Measurements from ENCODE around the gene ULK1.
"Not testable (repeated sequence)": the region's sequence is repeated elsewhere in the genome, so short reads cannot be mapped to it uniquely, and the experiment has no call there.

ULK1 gene

DNA sequence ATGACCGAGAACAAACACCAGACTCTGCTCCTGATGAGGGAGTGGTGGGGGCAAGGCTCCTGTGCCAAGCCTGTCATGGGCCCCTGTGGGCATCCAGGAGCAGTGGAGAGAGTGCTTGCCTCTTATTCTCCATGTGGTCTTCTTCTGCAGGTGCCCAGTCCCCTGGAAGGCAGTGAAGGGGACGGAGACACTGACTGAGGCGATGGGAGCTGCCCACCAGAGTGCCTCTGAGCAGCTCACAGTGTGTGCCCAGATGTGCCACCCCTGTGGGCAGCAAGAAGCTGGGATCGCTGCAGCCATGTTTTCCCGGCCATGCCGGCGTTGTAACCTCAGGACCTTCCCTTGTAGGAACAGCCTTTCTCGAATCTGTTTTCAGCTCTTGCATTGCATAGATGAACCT lies 49.0 kb downstream of the ULK1 start:
- no peak for DNase-seq (ENCODE audit: low spot score)

DNA sequence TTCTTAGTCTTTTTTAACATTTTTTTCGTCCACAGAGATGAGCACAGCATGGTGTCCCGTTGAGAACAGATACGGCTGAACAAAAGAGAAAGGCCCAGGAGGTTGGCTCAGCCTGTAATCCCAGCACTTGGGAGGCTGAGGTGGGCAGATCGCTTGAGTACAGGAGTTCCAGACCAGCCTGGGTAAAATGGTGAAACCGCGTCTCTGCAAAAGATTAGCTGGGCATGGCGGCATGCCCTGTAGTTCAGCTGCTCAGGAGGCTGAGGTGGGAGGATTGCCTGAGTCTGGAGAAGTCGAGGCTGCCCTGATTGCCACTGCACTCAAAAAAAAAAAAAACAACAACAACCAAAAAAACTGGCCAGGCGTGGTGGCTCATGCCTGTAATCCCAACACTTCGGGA lies 49.5 kb downstream of the ULK1 start:
- no peak for DNase-seq (ENCODE audit: low spot score)

DNA sequence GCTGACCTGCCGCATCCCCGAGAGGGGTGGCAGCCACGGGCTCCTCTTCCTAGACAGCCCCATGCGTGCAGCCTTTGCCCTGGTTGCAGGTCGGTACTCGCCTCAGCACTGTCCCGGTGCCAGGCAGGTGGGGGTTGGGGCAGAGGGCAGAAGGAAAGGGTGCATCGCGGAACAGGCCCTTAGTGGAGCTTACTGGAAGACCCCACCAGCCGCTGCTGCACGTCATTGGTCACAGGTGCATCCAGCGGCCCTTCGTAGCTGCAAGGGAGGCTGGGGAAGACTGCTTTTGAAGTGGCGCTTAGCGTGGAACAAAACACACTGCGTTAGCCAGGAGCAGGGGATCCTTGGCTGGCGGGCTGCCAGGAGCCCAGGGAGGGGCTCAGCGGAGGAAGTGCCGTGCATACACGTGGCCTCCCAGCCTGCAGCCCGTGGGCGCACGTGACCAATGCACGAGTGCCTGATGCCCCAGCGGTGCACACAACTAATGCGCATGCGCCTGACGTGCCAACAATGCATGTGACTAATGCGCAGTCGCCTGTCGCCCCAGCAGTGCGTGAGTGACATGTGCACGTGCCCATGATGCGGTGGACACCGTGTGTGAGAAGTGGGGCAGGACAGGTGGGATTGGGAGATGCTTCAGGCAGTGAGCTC lies 50.3 kb downstream of the ULK1 start:
- DNase-seq (ENCODE audit: low spot score): no peak

DNA sequence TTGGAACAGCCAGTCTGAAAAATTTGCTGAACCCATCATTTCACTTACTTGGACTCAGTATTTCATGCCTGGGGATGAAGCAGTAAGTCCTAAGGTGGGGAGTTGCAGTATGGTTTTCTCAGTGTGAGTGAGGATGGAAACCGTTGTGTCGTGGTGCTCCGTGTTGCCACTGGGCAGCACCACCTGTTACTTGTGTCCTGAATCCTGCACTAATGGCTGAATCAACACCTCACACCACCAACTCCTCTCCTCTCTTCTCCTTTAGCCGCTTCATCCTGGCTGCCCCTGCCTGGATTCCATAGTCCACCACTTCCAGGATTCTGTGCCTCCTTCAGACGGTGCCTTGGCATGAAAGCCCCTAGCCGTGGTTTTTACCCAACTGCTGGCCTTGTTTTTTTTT lies 52.3 kb downstream of the ULK1 start:
- no peak for DNase-seq (ENCODE audit: low spot score)

DNA sequence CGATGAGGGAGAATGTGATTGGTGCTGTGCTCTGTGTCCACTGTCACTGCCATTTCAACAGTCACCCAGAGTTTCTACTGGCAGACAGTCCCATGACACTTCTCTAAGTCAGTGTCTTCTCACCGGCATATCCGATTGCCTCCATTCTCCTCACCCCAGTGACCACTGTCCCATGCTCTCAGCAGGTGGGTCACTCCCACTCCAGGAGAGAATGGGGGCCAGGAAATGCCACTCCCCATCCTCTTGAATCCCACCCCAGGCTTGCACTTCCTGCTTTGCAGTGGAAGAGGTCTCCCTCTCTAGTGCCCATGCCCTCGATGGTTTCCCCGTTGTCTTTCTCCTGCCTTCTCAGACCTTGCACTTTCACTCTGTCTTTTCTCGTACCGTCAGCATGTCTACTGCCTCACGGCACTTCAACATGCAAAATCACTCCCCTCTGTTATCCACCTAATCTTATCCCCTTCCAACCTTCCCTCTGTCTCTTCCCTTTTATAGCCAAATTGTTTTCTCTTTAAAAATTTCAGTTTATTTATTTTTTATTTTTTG lies 53.1 kb downstream of the ULK1 start:
- no peak for DNase-seq (ENCODE audit: low spot score)

DNA sequence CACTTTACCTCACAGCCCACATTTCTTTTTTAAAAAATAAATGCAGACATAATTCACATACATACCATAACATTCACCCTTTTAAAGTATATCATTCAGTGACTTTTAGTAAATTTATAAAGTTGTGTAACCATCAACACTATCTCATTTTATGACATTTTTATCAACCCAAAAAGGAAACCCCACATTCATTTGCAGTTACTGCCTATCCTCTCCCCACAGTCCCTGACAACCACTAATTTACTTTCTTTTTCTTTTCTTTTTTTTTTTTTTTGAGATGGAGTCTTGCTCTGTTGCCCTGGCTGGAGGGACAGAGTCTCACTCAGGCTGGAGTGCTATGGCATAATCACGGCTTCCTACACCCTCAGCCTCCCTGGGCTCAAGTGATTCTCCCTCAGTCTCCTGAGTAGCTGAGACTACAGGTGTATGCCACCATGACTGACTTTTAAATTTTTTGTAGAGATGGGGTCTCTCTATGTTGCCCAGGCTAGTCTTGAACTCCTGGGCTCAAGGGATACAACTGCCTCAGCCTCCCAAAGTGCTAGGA lies 53.8 kb downstream of the ULK1 start:
- no peak for DNase-seq (ENCODE audit: low spot score)

DNA sequence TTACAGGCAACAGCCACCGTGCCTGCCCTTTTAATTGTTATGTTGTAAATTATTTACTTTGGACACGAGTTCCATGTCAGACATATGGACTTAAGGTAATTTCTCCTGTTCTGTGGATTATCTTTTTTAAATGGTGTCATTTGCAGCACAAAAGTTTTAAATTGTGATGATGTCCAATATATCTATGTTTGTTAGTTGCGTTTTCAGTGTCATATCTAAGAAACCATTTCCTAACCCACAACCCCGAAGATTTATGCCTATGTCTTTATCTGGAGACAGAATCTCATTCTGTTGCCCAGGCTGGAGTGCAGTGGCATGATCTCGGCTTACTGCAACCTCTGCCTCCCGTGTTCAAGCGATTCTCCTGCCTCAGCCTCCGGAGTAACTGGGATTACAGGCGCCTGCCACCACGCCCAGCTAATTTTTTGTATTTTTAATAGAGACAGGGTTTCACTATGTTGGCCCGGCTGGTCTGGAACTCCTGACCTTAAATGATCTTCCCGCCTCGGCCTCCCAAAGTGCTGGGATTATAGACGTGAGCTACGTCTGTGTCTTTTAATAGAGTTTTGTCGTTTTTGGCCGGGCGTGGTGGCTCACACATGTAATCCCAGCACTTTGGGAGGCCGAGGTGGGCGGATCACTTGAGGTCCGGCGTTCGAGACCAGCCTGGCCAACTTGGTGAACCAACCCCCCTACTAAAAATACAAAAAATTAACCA lies 54.5 kb downstream of the ULK1 start:
- DNase-seq (ENCODE audit: low spot score): not testable (repeated sequence)

DNA sequence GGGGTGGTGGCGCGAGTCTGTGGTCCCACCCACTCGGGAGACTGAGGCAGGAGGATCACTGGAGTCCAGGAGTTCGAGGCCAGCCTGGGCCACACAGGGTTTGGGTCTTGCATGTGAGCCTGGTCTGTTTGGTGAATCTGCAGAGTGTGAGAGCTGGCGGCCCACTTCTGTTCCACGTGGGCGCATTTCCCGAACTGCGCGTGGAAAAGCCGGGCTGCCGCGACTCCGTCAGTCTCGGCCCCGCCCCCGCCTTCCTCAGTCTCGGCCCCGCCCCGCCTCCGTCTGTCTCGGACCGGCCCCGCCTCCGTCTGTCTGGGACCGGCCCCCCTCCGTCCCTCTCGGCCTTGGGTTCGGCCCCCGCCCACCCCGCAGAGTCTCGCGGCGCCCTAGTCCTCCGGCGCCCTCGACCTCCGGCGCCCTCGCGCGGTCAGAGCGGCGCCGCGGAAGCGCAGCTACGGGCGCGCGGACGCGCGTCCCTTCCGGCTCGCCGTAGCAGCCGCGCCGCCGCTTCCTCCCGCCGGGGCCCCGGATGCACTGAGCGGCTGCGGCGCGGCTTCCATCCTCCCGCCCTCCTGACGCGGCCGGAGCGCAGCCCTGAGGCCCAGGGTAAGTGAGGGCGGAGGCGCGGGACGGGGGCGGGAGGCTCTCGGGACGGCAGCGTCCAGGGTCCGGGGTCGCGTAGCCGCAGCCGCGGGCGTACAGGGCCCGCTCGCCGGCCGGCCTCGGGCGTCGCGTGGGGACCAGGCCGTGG lies 55.2 kb downstream of the ULK1 start, which contains the start of gene EP400:
Gene EP400, plus strand, starts transcription at position 512 of the 751 bp plus-strand sequence. CDS start 10,678 bp downstream, outside the sequence.
- DNase-seq (ENCODE audit: low spot score): peak; percentile 91

DNA sequence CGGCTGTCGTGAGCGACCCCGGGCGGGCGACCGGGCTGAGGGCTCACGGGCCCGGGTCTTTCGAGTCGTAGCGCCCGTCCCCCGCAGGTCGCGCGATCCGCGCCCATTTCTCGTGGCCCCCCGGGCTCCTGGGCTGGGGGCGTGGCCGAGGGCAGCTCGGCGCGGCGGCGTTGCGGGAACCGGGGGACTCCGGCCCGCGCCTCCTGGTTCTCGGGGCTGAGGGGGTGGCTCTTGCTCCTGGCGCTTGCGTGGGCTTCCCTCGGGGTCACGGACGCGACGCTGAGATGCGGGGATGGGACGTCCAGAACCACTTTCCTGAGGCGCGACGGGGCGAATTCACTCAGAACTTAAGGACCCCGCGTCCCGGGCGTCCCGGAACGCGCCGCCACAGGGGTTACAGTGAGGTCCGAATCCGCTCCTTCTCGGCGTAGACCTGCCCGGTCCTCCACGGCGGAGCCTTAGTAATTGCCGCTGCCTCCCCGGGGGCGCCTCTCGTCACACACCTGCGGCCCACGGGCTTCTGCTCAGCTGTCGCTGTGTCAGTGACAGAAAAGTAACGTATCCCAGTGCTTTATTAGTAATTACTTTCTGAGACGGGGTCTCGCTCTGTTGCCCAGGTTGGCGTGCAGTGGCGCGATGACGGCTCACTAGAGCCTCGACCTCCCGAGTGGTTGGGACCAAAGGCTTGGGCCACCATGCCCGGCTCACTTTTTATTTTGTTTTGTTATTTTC lies 55.9 kb downstream of the ULK1 start:
- DNase-seq (ENCODE audit: low spot score): peak; percentile 26

DNA sequence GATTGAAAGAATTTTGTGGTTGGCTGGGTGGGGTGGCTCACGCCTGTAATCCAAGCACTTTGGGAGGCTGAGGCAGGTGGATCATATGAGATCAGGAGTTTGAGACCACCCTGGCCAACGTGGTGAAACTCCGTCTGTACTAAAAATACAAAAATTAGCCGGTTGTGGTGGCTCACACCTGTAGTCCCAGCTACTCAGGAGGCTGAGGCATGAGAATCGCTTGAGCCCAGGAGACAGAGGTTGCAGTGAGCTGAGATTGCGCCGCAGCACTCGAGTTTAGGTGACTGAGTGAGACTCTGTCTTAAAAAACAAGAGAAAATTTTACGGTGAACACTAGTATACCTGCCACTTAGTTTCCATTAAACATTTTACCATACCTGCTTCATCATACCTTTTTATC lies 59.4 kb downstream of the ULK1 start:
- not testable (repeated sequence) for DNase-seq (ENCODE audit: low spot score)

DNA sequence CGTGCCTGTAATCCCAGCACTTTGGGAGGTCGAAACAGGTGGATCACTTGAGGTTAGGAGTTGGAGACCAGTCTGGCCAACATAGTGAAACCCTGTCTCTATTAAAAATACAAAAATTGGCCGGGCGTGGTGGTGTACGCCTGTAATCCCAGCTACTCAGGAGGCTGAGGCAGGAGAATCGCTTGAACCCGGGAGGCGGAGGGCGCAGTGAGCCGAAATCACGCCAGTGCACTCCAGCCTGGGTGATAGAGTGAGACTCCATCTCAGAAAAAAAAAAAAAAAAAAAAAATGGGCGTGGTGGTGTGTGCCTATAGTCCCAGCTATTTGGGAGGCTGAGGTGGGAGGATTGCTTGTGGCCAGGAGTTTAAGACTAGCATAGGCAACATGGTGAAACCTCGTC lies 60.0 kb downstream of the ULK1 start:
- not testable (repeated sequence) for DNase-seq (ENCODE audit: low spot score)

DNA sequence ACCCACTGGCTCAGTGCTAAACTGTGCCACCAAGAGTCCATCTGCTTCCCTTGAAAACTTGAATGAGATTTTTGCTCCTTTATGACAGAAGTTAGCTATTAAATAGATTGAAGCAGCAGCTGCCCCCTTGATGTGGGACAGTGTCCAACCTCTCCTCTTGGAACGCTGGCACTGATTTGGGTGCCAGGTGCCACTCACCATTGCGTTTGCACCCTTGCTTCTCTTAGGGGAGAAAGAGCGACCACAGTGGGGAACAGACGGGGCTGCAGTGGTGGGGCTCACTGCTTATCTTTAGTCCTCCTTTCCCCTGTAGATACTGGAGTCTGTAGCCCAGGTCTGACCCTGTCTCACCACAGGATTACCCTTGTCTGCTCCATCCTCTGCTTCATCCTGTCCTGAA lies 64.7 kb downstream of the ULK1 start:
- no peak for DNase-seq (ENCODE audit: low spot score)

DNA sequence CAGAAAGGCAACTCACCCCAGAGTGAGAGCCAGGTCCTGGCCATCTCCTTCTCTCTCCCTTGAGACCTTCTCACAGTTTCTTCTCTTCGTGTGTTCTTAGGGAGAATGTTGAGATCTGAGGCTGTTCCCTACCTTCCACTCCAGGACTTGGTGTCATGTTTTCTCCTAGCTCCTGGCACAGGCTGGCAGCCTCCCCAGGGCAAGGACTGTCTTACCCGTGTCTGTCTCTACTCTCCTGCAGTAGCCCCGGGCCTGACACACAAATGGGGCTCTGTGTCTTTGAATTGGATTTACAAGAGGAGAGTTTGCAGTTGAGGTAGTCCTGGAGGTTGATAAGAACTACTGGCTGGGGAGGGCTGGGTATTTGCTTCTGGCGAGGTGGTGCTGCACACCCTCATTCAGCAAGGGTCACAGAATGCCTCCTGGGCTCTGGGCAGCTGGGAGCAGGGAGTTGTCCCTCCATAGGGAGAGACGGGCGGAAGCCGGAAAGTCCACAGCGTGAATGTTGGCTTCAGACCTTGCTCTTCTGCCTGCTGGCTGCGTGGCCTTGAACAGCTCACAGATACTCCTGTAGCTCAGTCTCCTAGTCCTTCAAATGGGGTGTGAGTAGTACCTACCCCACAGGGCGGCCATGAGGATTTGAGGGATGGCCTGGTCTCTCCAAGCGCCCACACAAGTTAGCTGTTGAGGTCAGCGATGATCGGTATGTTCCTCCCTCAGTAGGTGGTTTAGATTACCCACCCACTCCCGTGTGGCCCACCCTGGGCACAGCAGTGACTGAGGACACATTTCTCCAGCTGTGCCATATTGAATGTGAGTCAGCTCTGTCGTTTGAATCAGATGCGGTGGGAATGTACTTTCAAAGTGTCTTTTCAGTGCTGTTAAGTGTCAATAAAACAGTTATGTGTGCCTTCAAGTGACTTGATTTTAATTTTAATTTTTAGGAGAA lies 65.5 kb downstream of the ULK1 start:
- no peak for DNase-seq (ENCODE audit: low spot score)

DNA sequence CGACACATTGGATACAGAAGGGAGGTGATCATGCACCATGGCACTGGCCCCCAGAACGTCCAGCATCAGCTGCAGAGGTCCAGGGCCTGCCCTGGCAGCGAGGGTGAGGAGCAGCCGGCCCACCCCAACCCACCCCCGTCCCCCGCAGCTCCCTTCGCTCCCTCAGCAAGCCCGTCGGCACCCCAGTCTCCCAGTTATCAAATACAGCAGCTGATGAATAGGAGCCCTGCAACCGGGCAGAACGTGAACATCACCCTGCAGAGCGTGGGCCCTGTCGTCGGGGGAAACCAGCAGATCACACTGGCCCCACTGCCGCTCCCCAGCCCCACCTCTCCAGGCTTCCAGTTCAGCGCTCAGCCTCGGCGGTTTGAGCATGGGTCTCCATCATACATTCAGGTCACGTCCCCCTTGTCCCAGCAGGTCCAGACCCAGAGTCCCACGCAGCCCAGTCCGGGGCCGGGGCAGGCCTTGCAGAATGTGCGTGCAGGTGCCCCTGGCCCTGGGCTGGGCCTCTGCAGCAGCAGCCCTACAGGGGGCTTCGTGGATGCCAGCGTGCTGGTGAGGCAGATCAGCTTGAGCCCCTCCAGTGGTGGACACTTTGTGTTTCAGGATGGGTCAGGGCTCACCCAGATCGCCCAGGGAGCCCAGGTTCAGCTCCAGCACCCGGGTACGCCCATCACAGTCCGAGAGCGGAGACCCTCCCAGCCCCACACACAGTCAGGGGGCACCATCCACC lies 66.3 kb downstream of the ULK1 start:
- not testable (repeated sequence) for DNase-seq (ENCODE audit: low spot score)

DNA sequence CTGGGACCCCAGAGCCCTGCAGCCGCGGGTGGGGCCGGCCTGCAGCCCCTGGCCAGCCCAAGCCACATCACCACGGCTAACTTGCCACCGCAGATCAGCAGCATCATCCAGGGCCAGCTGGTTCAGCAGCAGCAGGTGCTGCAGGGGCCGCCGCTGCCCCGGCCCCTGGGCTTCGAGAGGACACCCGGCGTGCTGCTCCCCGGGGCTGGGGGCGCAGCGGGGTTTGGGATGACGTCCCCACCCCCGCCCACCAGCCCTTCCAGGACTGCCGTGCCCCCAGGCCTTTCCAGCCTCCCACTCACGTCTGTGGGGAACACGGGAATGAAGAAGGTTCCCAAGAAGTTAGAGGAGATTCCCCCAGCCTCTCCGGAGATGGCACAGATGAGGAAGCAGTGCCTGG lies 66.9 kb downstream of the ULK1 start:
- DNase-seq (ENCODE audit: low spot score): not testable (repeated sequence)

DNA sequence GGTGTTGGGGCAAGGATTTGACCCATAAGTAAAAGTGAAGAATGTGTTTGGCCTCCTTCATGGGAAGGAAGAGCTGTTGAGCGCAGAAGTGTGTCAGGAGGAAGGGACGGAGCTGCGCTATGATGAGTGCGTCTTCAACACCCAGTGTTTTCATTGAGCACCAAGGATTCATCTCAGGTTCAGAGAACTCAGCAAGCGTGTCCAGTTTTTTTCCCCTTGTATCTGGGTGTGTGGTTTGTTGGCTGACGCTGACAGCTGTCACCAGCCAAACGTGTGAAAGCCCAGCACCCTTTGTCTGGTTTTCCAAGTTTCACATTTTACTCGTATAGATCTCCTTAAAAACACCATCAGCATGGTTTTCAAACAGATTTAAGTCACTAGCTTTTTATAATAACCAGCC lies 67.6 kb downstream of the ULK1 start:
- DNase-seq (ENCODE audit: low spot score): no peak

DNA sequence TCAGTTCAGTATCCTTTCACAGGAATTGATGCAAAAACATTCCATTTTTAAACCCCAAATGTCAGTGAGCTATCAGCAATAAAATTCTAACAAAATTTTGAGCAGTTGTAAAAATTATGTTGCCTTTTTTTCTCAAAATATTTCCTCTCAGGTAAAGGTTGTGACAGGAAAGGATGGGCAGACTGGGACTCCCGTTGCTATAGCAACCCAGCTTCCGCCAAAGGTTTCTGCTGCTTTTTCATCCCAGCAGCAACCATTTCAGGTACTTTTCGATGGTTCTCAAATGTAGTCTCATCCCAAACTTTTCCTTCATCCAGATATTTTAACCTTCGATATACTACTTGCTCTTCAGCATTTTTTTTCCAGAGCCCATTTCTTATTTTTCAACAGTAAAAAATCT lies 69.0 kb downstream of the ULK1 start:
- DNase-seq (ENCODE audit: low spot score): no peak

DNA sequence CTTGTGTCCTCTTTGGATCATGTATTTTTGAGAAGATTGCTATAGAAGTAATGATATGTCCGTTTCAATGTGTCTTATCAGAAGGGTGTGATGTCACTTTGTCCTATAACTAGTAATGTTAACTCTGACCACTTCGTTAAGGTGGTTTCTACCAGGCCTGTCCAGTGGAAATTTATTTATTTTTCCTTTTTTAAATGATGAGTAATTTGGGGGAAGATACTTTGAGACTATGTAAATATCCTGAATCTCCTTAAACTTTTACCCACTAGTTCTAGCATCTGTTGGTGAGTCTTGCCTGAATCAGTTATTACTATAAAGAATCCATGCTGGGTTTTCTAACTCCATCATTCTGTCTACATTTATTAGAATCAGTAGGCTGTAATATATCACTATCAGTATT lies 70.7 kb downstream of the ULK1 start:
- no peak for DNase-seq (ENCODE audit: low spot score)

DNA sequence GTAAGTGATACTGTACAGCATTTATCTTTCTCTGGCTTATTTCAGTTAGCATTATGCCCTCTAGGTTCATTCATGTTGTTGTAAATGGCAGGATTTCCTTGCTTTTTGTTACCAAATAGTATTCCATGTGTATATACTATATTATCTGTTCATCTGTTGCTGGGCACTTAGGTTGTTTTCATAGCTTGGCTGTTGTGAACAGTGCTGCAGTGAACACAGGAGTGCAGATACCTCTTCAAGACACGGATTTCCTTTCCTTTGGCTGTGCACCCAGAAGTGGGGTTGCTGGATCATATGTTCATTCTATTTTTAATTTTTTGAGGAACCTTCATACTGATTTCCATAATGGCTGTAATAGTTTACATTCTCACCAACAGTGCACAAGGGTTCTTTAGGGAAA lies 76.8 kb downstream of the ULK1 start:
- no peak for DNase-seq (ENCODE audit: low spot score)

Data from hematopoietic multipotent progenitor cell treated with erythropoietin and hydrocortisone succinate and interleukin-3 and kit ligand, for 15 days (in vitro differentiated cells).